Keratinocyte (primary cell): ENCODE measurements around the gene PWWP2A. TPM values are rescaled to one million over a fixed set of nuclear protein-coding genes. Genes with fewer than 3 reads are reported as not detected.

ENCODE experiments used
- DNase-seq: peaks from one replicate; pipeline ENCODE4 v3.0.0-alpha.2; 2011; ENCODE audit warnings: low read depth, missing footprints, low spot score
- FAIRE-seq: peaks from 2 replicates; lab custom pipeline; 2011; peaks lifted over from hg19 to GRCh38; lab: Jason Lieb, UNC
- H2AFZ ChIP-seq: 2 replicates; pipeline ENCODE4 v1.6.0; 2012; ENCODE audit warnings: low read length, control low read depth, inconsistent platforms; ENCODE audit not compliant: control insufficient read depth
- H3K27ac ChIP-seq: 2 replicates; pipeline ENCODE4 v1.5.1; 2011; ENCODE audit warnings: low read length; ENCODE audit not compliant: control insufficient read depth, insufficient read depth
- H3K27me3 ChIP-seq: 3 replicates; pipeline ENCODE4 v1.6.0; 2011; ENCODE audit warnings: low read length; ENCODE audit not compliant: control insufficient read depth, insufficient read depth; ENCODE audit errors: extremely low read depth
- H3K36me3 ChIP-seq, 2 experiments: 2 replicates in 1 of 2; 3 replicates in 1 of 2; pipeline ENCODE4 v1.5.1; 2011; ENCODE audit warnings: low read length in 2 of 2, mild to moderate bottlenecking in 1 of 2; ENCODE audit not compliant: control insufficient read depth in 2 of 2, insufficient read depth in 2 of 2; ENCODE audit errors: extremely low read depth in 1 of 2
- H3K4me1 ChIP-seq: 3 replicates; pipeline ENCODE4 v1.5.1; 2011; ENCODE audit warnings: low read length; ENCODE audit not compliant: control insufficient read depth, insufficient read depth; ENCODE audit errors: extremely low read depth
- H3K4me2 ChIP-seq: 3 replicates; pipeline ENCODE4 v1.6.0; 2011; ENCODE audit warnings: low read depth, low read length; ENCODE audit not compliant: control insufficient read depth, insufficient read depth; ENCODE audit errors: extremely low read depth
- H3K4me3 ChIP-seq, 3 experiments: fragments of 200-600 bp in 1 of 3; sonication (generic) in 1 of 3; 2 replicates in 2 of 3; 3 replicates in 1 of 3; pipeline ENCODE4 v1.5.1; 2011 to 2016; ENCODE audit warnings: low read length in 3 of 3, mild to moderate bottlenecking in 3 of 3, control low read depth in 2 of 3, inconsistent platforms in 1 of 3, low read depth in 1 of 3, mixed read lengths in 1 of 3, mixed run types in 1 of 3, moderate library complexity in 1 of 3; ENCODE audit not compliant: control insufficient read depth in 2 of 3, insufficient read depth in 2 of 3; ENCODE audit errors: extremely low read depth in 1 of 3
- H3K79me2 ChIP-seq: 2 replicates; pipeline ENCODE4 v1.6.0; 2012; ENCODE audit warnings: low read length; ENCODE audit not compliant: control insufficient read depth, insufficient read depth
- H3K9ac ChIP-seq: 3 replicates; pipeline ENCODE4 v1.6.0; 2011; ENCODE audit warnings: low read length; ENCODE audit not compliant: control insufficient read depth, insufficient read depth; ENCODE audit errors: extremely low read depth
- H3K9me1 ChIP-seq: 3 replicates; pipeline ENCODE4 v1.6.0; 2011; ENCODE audit warnings: low read length; ENCODE audit not compliant: control insufficient read depth, insufficient read depth; ENCODE audit errors: extremely low read depth
- H3K9me3 ChIP-seq: 2 replicates; pipeline ENCODE4 v1.5.1; 2012; ENCODE audit warnings: low read depth, low read length; ENCODE audit not compliant: control insufficient read depth
- H4K20me1 ChIP-seq: 3 replicates; pipeline ENCODE4 v1.6.0; 2011; ENCODE audit warnings: low read length; ENCODE audit not compliant: control insufficient read depth, insufficient read depth; ENCODE audit errors: extremely low read depth
- EZH2 ChIP-seq: IDR thresholded peaks from one replicate; pipeline ENCODE4 v1.6.1; 2012; ENCODE audit warnings: inconsistent platforms, mild to moderate bottlenecking, low read length, moderate library complexity
- dilution Hi-C: fragments of 300-500 bp; cut with MboI; formaldehyde crosslinking; loops from one replicate; pipeline ENCODE4 v1.7.0; 2020; ENCODE audit warnings: low sequenced_read_pairs; ENCODE audit not compliant: extremely low pct_ligation_motif_present
- polyA plus RNA-seq, 5 experiments: library from polyadenylated mRNA; depleted of rRNA in 3 of 5; stranded (reverse) in 3 of 5; stranded (forward) in 1 of 5; unstranded in 1 of 5; fragments of >200 nt; gene quantifications; 1 replicate in 1 of 5; 2 replicates in 3 of 5; 3 replicates in 1 of 5; pipeline versions ENCODE4 v1.2.1 to v1.2.3, GENCODE V29; 2011 to 2012; ENCODE audit warnings: missing spikeins in 2 of 5, low read depth in 1 of 5, low replicate concordance in 1 of 5
- TF ChIP-seq, protein P1 (sequence below), 3 experiments: IDR thresholded peaks in 1 of 3; conservative IDR thresholded peaks in 1 of 3; optimal IDR thresholded peaks in 1 of 3; 2 replicates in 2 of 3; 3 replicates in 1 of 3; pipeline versions ENCODE3 to v1.5.1; 2011; ENCODE audit warnings: low read length in 3 of 3, mild to moderate bottlenecking in 3 of 3, moderate library complexity in 2 of 3, control low read depth in 1 of 3, inconsistent platforms in 1 of 3; ENCODE audit not compliant: insufficient read depth in 2 of 3; ENCODE audit errors: extremely low read depth in 1 of 3

PWWP2A gene
- polyA plus RNA-seq, 1 donor (not counting 4 experiments of a cell fraction or from before 2014, with no cell fraction given), result 13.1 TPM

DNA sequence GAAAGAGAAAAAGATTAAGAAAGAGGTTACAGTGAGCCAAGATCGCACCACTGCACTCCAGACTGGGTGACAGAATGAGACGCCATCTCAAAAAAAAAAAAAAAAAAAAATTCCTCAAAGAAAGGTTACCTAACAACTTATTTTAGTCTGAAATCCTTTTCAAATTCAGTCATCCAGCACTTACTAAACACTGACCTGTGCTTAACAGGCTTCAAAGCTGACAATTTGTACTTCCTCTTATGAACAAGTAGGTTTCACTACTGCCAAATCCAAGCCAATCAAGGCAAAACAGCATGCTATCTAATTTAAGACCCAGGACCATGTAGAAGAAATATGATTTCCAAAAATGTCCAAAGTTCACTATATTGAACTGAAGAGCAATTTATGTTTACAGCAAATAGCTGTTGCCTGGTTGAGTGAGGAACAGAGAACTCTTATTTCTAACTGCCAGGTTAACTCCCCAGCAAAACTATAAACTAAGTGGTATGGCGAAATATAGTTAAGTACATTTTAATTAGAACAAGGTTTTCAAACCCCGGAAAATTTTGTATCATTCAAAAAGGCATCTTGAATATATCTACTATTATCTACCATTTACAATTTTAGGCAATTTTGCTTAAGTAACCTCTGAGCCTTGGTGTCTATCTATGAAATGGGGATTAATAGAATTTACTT is 13.4 kb downstream of the PWWP2A start:
- H3K27me3 ChIP-seq, result no peaks in the 10 kb centered on the region
- no peaks in the 10 kb centered on the region for H3K9me1 ChIP-seq
- no peak overlapping the region for H3K9ac ChIP-seq
- DNase-seq (no peak), FAIRE-seq (no peak)
- no peak overlapping the region for H3K4me3 ChIP-seq
- H3K36me3 ChIP-seq, result peaks cover 1 to 3% of the 10 kb centered on the region in 2 experiments
- H2AFZ ChIP-seq, result no peak overlapping the region
- TF ChIP-seq EZH2, result no peak
- TF ChIP-seq, protein P1, sequence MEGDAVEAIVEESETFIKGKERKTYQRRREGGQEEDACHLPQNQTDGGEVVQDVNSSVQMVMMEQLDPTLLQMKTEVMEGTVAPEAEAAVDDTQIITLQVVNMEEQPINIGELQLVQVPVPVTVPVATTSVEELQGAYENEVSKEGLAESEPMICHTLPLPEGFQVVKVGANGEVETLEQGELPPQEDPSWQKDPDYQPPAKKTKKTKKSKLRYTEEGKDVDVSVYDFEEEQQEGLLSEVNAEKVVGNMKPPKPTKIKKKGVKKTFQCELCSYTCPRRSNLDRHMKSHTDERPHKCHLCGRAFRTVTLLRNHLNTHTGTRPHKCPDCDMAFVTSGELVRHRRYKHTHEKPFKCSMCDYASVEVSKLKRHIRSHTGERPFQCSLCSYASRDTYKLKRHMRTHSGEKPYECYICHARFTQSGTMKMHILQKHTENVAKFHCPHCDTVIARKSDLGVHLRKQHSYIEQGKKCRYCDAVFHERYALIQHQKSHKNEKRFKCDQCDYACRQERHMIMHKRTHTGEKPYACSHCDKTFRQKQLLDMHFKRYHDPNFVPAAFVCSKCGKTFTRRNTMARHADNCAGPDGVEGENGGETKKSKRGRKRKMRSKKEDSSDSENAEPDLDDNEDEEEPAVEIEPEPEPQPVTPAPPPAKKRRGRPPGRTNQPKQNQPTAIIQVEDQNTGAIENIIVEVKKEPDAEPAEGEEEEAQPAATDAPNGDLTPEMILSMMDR (optimal IDR thresholded peaks at IDR 0.05 in 1 of 3, IDR thresholded peaks at IDR 0.05 in 1 of 3, conservative IDR thresholded peaks at IDR 0.05 in 1 of 3; ENCODE audit: extremely low read depth in 1 of 3, insufficient read depth in 2 of 3, low read length in 3 of 3), result no peak
- no peaks in the 10 kb centered on the region for H3K4me1 ChIP-seq
- H3K9me3 ChIP-seq, result no peaks in the 10 kb centered on the region
- peaks cover 11% of the 10 kb centered on the region for H3K79me2 ChIP-seq
- H3K4me2 ChIP-seq, result no peak overlapping the region
- no peaks in the 10 kb centered on the region for H4K20me1 ChIP-seq
- dilution Hi-C loops, result no loop called here
- H3K27ac ChIP-seq, result no peak overlapping the region

DNA sequence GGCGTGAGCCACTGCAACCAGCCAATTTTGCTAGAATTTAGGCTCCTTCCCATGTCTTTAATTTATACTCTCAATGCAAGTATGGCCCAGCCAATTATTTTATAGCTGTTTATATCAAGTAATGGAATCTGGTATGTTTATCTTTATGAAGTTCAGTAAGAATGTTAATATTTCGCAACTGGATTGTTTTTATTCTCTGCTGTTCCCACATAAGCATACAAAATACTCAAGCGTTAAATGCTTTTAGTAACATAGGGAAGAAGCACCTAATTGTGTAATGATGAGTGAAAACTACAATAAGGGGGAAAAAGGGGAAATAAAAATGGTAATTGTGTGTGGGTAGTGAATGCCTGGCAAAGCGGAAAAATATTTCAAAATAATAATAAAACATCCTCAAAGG is 21.3 kb downstream of the PWWP2A start:
- DNase-seq, result no peak
- dilution Hi-C loops, result no loop called here
- no peak overlapping the region for H3K4me3 ChIP-seq
- no peaks in the 10 kb centered on the region for H3K9me1 ChIP-seq
- peaks cover 3 to 7% of the 10 kb centered on the region in 2 experiments for H3K36me3 ChIP-seq
- H3K27me3 ChIP-seq, result no peaks in the 10 kb centered on the region
- no peak overlapping the region for H3K27ac ChIP-seq
- H2AFZ ChIP-seq, result no peak overlapping the region
- FAIRE-seq, result no peak
- no peaks in the 10 kb centered on the region for H3K4me1 ChIP-seq
- TF ChIP-seq, protein P1 (optimal IDR thresholded peaks at IDR 0.05 in 1 of 3, IDR thresholded peaks at IDR 0.05 in 1 of 3, conservative IDR thresholded peaks at IDR 0.05 in 1 of 3; ENCODE audit: extremely low read depth in 1 of 3, insufficient read depth in 2 of 3, low read length in 3 of 3), result no peak
- TF ChIP-seq EZH2, result no peak
- no peak overlapping the region for H3K4me2 ChIP-seq
- no peak overlapping the region for H3K9ac ChIP-seq
- H3K79me2 ChIP-seq, result peaks cover 14% of the 10 kb centered on the region
- no peaks in the 10 kb centered on the region for H4K20me1 ChIP-seq
- no peaks in the 10 kb centered on the region for H3K9me3 ChIP-seq
